Neuronal stem cell (in vitro differentiated cells): ENCODE results near the gene PEX12.

Source experiments
- DNase-seq: peaks from one replicate; pipeline ENCODE4 v3.0.0-alpha.2; 2013; ENCODE audit warnings: low spot score
- H2AFZ ChIP-seq: one replicate; pipeline ENCODE4 v1.6.1; 2013; ENCODE audit warnings: mild to moderate bottlenecking, low read length, inconsistent platforms
- H2AK5ac ChIP-seq: 2 replicates; pipeline ENCODE4 v1.6.1; 2013; ENCODE audit warnings: low read depth, mild to moderate bottlenecking, inconsistent platforms, low read length, moderate library complexity, mixed read lengths
- H2BK120ac ChIP-seq: 2 replicates; pipeline ENCODE4 v1.6.1; 2013; ENCODE audit warnings: low read depth, mild to moderate bottlenecking, inconsistent platforms, low read length, moderate library complexity, mixed read lengths
- H2BK12ac ChIP-seq: one replicate; pipeline ENCODE4 v1.6.1; 2013; ENCODE audit warnings: low read length, inconsistent platforms
- H2BK15ac ChIP-seq: 2 replicates; pipeline ENCODE4 v1.6.1; 2013; ENCODE audit warnings: mild to moderate bottlenecking, low read length, inconsistent platforms, mixed read lengths
- H2BK5ac ChIP-seq: one replicate; pipeline ENCODE4 v1.6.1; 2013; ENCODE audit warnings: inconsistent platforms, mild to moderate bottlenecking, low read length, moderate library complexity
- H3K14ac ChIP-seq: one replicate; pipeline ENCODE4 v1.6.1; 2013; ENCODE audit warnings: low read length, inconsistent platforms
- H3K18ac ChIP-seq: 2 replicates; pipeline ENCODE4 v1.6.1; 2013; ENCODE audit warnings: low read length, inconsistent platforms
- H3K23ac ChIP-seq: 2 replicates; pipeline ENCODE4 v1.6.1; 2013; ENCODE audit warnings: low read depth, mild to moderate bottlenecking, mixed read lengths, low read length, inconsistent platforms; ENCODE audit not compliant: poor library complexity
- H3K27ac ChIP-seq: replicated peaks from 3 replicates; pipeline ENCODE4 v1.5.1; 2013; ENCODE audit warnings: low read length, inconsistent platforms
- H3K27me3 ChIP-seq, 3 experiments: 2 replicates each; pipeline ENCODE4 v1.6.1; 2013; ENCODE audit warnings: low read length in 3 of 3, mild to moderate bottlenecking in 2 of 3, inconsistent platforms in 1 of 3, low read depth in 1 of 3, mixed read lengths in 1 of 3, moderate library complexity in 1 of 3; ENCODE audit not compliant: control insufficient read depth in 3 of 3, insufficient read depth in 3 of 3
- H3K36me3 ChIP-seq, 2 donors: replicated peaks in 1 of 2; 2 replicates each; pipeline ENCODE4 v1.6.1; 2013; ENCODE audit warnings: low read length in 2 of 2; ENCODE audit not compliant: control insufficient read depth in 2 of 2, insufficient read depth in 2 of 2
- H3K4ac ChIP-seq: 2 replicates; pipeline ENCODE4 v1.6.1; 2013; ENCODE audit warnings: inconsistent platforms, mild to moderate bottlenecking, low read length, moderate library complexity
- H3K4me1 ChIP-seq, 2 donors: 1 replicate in 1 of 2; 2 replicates in 1 of 2; pipeline ENCODE4 v1.6.1; 2013; ENCODE audit warnings: low read length in 2 of 2, low read depth in 1 of 2; ENCODE audit not compliant: control insufficient read depth in 2 of 2, insufficient read depth in 1 of 2
- H3K4me2 ChIP-seq: one replicate; pipeline ENCODE4 v1.6.1; 2013; ENCODE audit warnings: mild to moderate bottlenecking, low read length, inconsistent platforms; ENCODE audit not compliant: insufficient read depth, poor library complexity, severe bottlenecking
- H3K4me3 ChIP-seq, 2 donors: 2 replicates each; pipeline ENCODE4 v1.5.1; 2013; ENCODE audit warnings: low read length in 2 of 2, mild to moderate bottlenecking in 2 of 2, inconsistent platforms in 1 of 2, moderate library complexity in 1 of 2
- H3K79me1 ChIP-seq: one replicate; pipeline ENCODE4 v1.6.1; 2013; ENCODE audit warnings: low read depth, mild to moderate bottlenecking, inconsistent platforms, low read length, moderate library complexity
- H3K9ac ChIP-seq: one replicate; pipeline ENCODE4 v1.6.1; 2013; ENCODE audit warnings: mild to moderate bottlenecking, low read depth, low read length, inconsistent platforms; ENCODE audit not compliant: poor library complexity
- H3K9me3 ChIP-seq, 2 donors: replicated peaks in 1 of 2; 2 replicates each; pipeline versions ENCODE3 to v1.6.1; 2013; ENCODE audit warnings: low read length in 2 of 2, mild to moderate bottlenecking in 2 of 2, inconsistent platforms in 1 of 2, low read depth in 1 of 2, mixed read lengths in 1 of 2, moderate library complexity in 1 of 2; ENCODE audit not compliant: control insufficient read depth in 2 of 2, insufficient read depth in 1 of 2
- H4K8ac ChIP-seq: one replicate; pipeline ENCODE4 v1.6.1; 2013; ENCODE audit warnings: low read depth, mild to moderate bottlenecking, inconsistent platforms, low read length, moderate library complexity
- H4K91ac ChIP-seq: one replicate; pipeline ENCODE4 v1.6.1; 2013; ENCODE audit warnings: low read length, low read depth, mild to moderate bottlenecking, inconsistent platforms; ENCODE audit not compliant: poor library complexity
- WGBS, 2 donors: extraction: QIAGEN DNeasy Blood & Tissue Kit; methylation state at CpG; one replicate each; pipeline ENCODE4 v1.1.7; 2013; ENCODE audit warnings: missing lambda C conversion rate in 2 of 2, mixed read lengths in 1 of 2; ENCODE audit not compliant: insufficient read length in 2 of 2, insufficient replicate concordance in 1 of 2; ENCODE audit errors: extremely low coverage in 2 of 2; 5-methylcytosine and 5-hydroxymethylcytosine counted together

PEX12 gene

GRCh38 chr17:35545150-35545549 lies 33.2 kb downstream of the PEX12 start:
- Histone ChIP-seq H3K9ac (no peak overlapping the region), H2AK5ac (no peak overlapping the region), H3K18ac (no peak overlapping the region), H3K79me1 (no peaks in the 10 kb centered on the region), H3K4me2 (no peak overlapping the region), H3K9me3 (no peaks in the 10 kb centered on the region), H2BK5ac (no peak overlapping the region), H3K4ac (no peak overlapping the region), H3K27me3 (peaks cover 0 to 59% (median 0%) of the 10 kb centered on the region in 3 experiments), H3K36me3 (no peaks in the 10 kb centered on the region), H3K4me1 (no peaks in the 10 kb centered on the region), H4K8ac (no peak overlapping the region), H2BK15ac (no peak overlapping the region), H2BK12ac (no peak overlapping the region), H3K14ac (no peak overlapping the region), H3K27ac (no peak overlapping the region), H2AFZ (no peak overlapping the region), H3K23ac (no peak overlapping the region), H4K91ac (no peak overlapping the region), H2BK120ac (no peak overlapping the region), H3K4me3 (no peak overlapping the region)
- WGBS, 2 donors = no CpG with 5 or more reads among the region's 1 CpG
- no peak for DNase-seq

GRCh38 chr17:35543856-35544255 lies 34.5 kb downstream of the PEX12 start:
- no peaks in the 10 kb centered on the region for H3K79me1 ChIP-seq
- no peak overlapping the region for H3K23ac ChIP-seq
- no peak overlapping the region for H3K18ac ChIP-seq
- H4K8ac ChIP-seq = no peak overlapping the region
- H2AK5ac ChIP-seq = no peak overlapping the region
- H3K27me3 ChIP-seq = peaks cover 0 to 54% (median 0%) of the 10 kb centered on the region in 3 experiments
- H4K91ac ChIP-seq = no peak overlapping the region
- H2BK12ac ChIP-seq = no peak overlapping the region
- no peaks in the 10 kb centered on the region for H3K4me1 ChIP-seq
- no peak overlapping the region for H3K27ac ChIP-seq
- no peak overlapping the region for H2BK15ac ChIP-seq
- H3K9ac ChIP-seq = no peak overlapping the region
- DNase-seq = no peak
- H3K4me3 ChIP-seq = no peak overlapping the region
- no peak overlapping the region for H3K14ac ChIP-seq
- no peak overlapping the region for H3K4me2 ChIP-seq
- H3K9me3 ChIP-seq = no peaks in the 10 kb centered on the region
- no peaks in the 10 kb centered on the region for H3K36me3 ChIP-seq
- H3K4ac ChIP-seq = no peak overlapping the region
- WGBS, 2 donors = no CpG with 5 or more reads among the region's 1 CpG
- H2BK5ac ChIP-seq = no peak overlapping the region
- H2AFZ ChIP-seq = no peak overlapping the region
- no peak overlapping the region for H2BK120ac ChIP-seq

- Histone ChIP-seq H3K4me3 (no peak overlapping the region), H3K79me1 (no peaks in the 10 kb centered on the region), H4K8ac (no peak overlapping the region), H2AK5ac (no peak overlapping the region), H3K27ac (no peak overlapping the region), H3K14ac (no peak overlapping the region), H3K9ac (no peak overlapping the region), H2AFZ (no peak overlapping the region), H3K27me3 (peaks cover 0 to 49% (median 0%) of the 10 kb centered on the region in 3 experiments), H3K9me3 (no peaks in the 10 kb centered on the region), H3K4ac (no peak overlapping the region), H3K36me3 (no peaks in the 10 kb centered on the region), H3K18ac (no peak overlapping the region), H3K4me2 (no peak overlapping the region), H2BK120ac (no peak overlapping the region), H2BK15ac (no peak overlapping the region), H3K4me1 (no peaks in the 10 kb centered on the region), H3K23ac (no peak overlapping the region), H4K91ac (no peak overlapping the region), H2BK5ac (no peak overlapping the region), H2BK12ac (no peak overlapping the region)
- DNase-seq = no peak
Observed at GRCh38 chr17:35542990-35543389, 35.4 kb downstream of the PEX12 start.

DNA sequence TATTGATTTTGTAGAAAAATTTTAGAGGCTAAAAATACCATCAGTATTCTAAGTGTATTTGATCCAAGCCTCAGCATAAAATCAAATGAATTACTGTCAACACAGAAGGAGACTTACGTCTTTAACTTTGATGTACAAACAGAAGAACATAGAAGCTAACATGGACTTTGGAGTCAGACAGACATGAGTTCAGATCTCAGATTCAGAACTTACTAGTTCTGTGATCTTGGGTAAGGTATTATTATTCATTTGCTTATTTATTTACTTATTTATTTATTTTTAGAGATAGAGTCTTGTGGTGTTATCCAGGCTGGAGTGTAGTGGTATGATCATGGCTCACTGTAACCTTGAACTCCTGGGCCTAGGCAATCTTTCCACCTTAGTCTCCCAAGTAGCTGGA lies 36.9 kb downstream of the PEX12 start:
- no peak for DNase-seq
- H4K91ac ChIP-seq = no peak overlapping the region
- H2BK15ac ChIP-seq = no peak overlapping the region
- no peak overlapping the region for H3K9ac ChIP-seq
- no CpG with 5 or more reads among the region's 1 CpG for WGBS, 2 donors
- no peak overlapping the region for H3K14ac ChIP-seq
- H3K23ac ChIP-seq = no peak overlapping the region
- H3K9me3 ChIP-seq = no peaks in the 10 kb centered on the region
- H4K8ac ChIP-seq = no peak overlapping the region
- H3K4ac ChIP-seq = no peak overlapping the region
- no peak overlapping the region for H2AFZ ChIP-seq
- no peaks in the 10 kb centered on the region for H3K79me1 ChIP-seq
- H3K36me3 ChIP-seq = no peaks in the 10 kb centered on the region
- H3K4me3 ChIP-seq = no peak overlapping the region
- no peak overlapping the region for H3K18ac ChIP-seq
- H2BK12ac ChIP-seq = no peak overlapping the region
- H3K4me1 ChIP-seq = no peaks in the 10 kb centered on the region
- H2BK5ac ChIP-seq = no peak overlapping the region
- no peak overlapping the region for H2BK120ac ChIP-seq
- H3K27me3 ChIP-seq = peaks cover 0 to 45% (median 0%) of the 10 kb centered on the region in 3 experiments
- H3K27ac ChIP-seq = no peak overlapping the region
- no peak overlapping the region for H3K4me2 ChIP-seq
- no peak overlapping the region for H2AK5ac ChIP-seq
